Measurements from ENCODE around the gene RDM1. TPM values are rescaled to one million over a fixed set of nuclear protein-coding genes. Genes with fewer than 3 reads are reported as not detected.

RDM1 gene
- polyA plus RNA-seq, 3 donors = not detected

GRCh38 chr17:35948092-35948491 lies 17.5 kb upstream of the RDM1 start:
- no peak overlapping the region for H3K4me3 ChIP-seq (replicated peaks in 1 of 3; ENCODE audit: low read depth in 2 of 3, low read length in 3 of 3)
- no peak overlapping the region for H3K9ac ChIP-seq (ENCODE audit: insufficient read depth, low read length, poor library complexity, severe bottlenecking)
- H3K27me3 ChIP-seq (ENCODE audit: control insufficient read depth in 2 of 2, insufficient read depth in 2 of 2, low read length in 2 of 2) = no peaks in the 10 kb centered on the region
- H3K4me1 ChIP-seq (ENCODE audit: control insufficient read depth in 1 of 2, insufficient read depth in 2 of 2, low read length in 2 of 2) = no peaks in the 10 kb centered on the region
- intact Hi-C loops (cut with micrococcal nuclease) = no loop called here
- H3K4me3 Mint-ChIP-seq = no peak overlapping the region
- no peaks in the 10 kb centered on the region for H4K20me1 ChIP-seq (ENCODE audit: insufficient read depth, low read length)
- WGBS (ENCODE audit: insufficient coverage) = 85% methylated on average over 6 of the region's 7 CpGs
- no peak for TF ChIP-seq CTCF (IDR thresholded peaks at IDR 0.05)
- H3K36me3 ChIP-seq (replicated peaks in 1 of 2; ENCODE audit: control insufficient read depth in 1 of 2, insufficient read depth in 2 of 2, low read length in 2 of 2) = no peaks in the 10 kb centered on the region
- H3K79me2 ChIP-seq (ENCODE audit: insufficient read depth, low read length) = no peaks in the 10 kb centered on the region
- DNase-seq = no peak
- no peak overlapping the region for H3K27ac ChIP-seq (ENCODE audit: low read depth in 1 of 2, low read length in 2 of 2)
- H3K4me1 Mint-ChIP-seq = no peaks in the 10 kb centered on the region
- no peak overlapping the region for H3K27ac Mint-ChIP-seq
- H3K36me3 Mint-ChIP-seq = no peaks in the 10 kb centered on the region
- H3K27me3 Mint-ChIP-seq (ENCODE audit: low read depth in 3 of 3) = peaks cover under 1 to 1% (median 1%) of the 10 kb centered on the region in 3 donors
- H3K9me3 ChIP-seq (replicated peaks in 1 of 2; ENCODE audit: control insufficient read depth in 1 of 2, insufficient read depth in 1 of 2, low read length in 2 of 2) = no peaks in the 10 kb centered on the region
- H2AFZ ChIP-seq (ENCODE audit: insufficient read depth, low read depth, low read length, poor library complexity, severe bottlenecking) = no peak overlapping the region
- H3K9me3 Mint-ChIP-seq = no peaks in the 10 kb centered on the region
- H3K4me2 ChIP-seq (replicated peaks; ENCODE audit: extremely low read depth, low read length, poor library complexity, severe bottlenecking) = no peak overlapping the region

- Mint-ChIP-seq H3K27ac (no peak overlapping the region), H3K36me3 (no peaks in the 10 kb centered on the region), H3K4me3 (no peak overlapping the region), H3K9me3 (no peaks in the 10 kb centered on the region), H3K4me1 (no peaks in the 10 kb centered on the region), H3K27me3 (ENCODE audit: low read depth in 3 of 3) (peaks cover 1 to 3% (median 1%) of the 10 kb centered on the region in 3 donors)
- Histone ChIP-seq H3K4me3 (replicated peaks in 1 of 3; ENCODE audit: low read depth in 2 of 3, low read length in 3 of 3) (no peak overlapping the region), H3K79me2 (ENCODE audit: insufficient read depth, low read length) (no peaks in the 10 kb centered on the region), H3K9ac (ENCODE audit: insufficient read depth, low read length, poor library complexity, severe bottlenecking) (no peak overlapping the region), H3K9me3 (replicated peaks in 1 of 2; ENCODE audit: control insufficient read depth in 1 of 2, insufficient read depth in 1 of 2, low read length in 2 of 2) (no peaks in the 10 kb centered on the region), H2AFZ (ENCODE audit: insufficient read depth, low read depth, low read length, poor library complexity, severe bottlenecking) (no peak overlapping the region), H3K27me3 (ENCODE audit: control insufficient read depth in 2 of 2, insufficient read depth in 2 of 2, low read length in 2 of 2) (no peaks in the 10 kb centered on the region), H3K27ac (ENCODE audit: low read depth in 1 of 2, low read length in 2 of 2) (no peak overlapping the region), H3K4me2 (replicated peaks; ENCODE audit: extremely low read depth, low read length, poor library complexity, severe bottlenecking) (peak overlapping the region; percentile 29), H3K4me1 (ENCODE audit: control insufficient read depth in 1 of 2, insufficient read depth in 2 of 2, low read length in 2 of 2) (no peaks in the 10 kb centered on the region), H3K36me3 (replicated peaks in 1 of 2; ENCODE audit: control insufficient read depth in 1 of 2, insufficient read depth in 2 of 2, low read length in 2 of 2) (no peaks in the 10 kb centered on the region), H4K20me1 (ENCODE audit: insufficient read depth, low read length) (no peaks in the 10 kb centered on the region)
- 88% methylated on average over 3 of the region's 12 CpGs for WGBS (ENCODE audit: insufficient coverage)
- peak; percentile 92 for TF ChIP-seq CTCF (IDR thresholded peaks at IDR 0.05)
- peak; percentile 34 to 62 (median 50) for DNase-seq
- intact Hi-C loops (cut with micrococcal nuclease) = no loop called here
Measured at GRCh38 chr17:35947156-35947585, 16.6 kb upstream of the RDM1 start.

Data from CD14-positive monocyte (primary cell).